HK-2 (cell line): Measurements from ENCODE around the gene TAS1R3.
A peak's percentile ranks its signal among the peaks of the same experiment; 100 is the strongest.

ENCODE experiments used
- DNase-seq: peaks from one replicate; pipeline ENCODE4 v3.0.0-alpha.2; 2018; ENCODE audit not compliant: unreplicated experiment

TAS1R3 gene

DNA sequence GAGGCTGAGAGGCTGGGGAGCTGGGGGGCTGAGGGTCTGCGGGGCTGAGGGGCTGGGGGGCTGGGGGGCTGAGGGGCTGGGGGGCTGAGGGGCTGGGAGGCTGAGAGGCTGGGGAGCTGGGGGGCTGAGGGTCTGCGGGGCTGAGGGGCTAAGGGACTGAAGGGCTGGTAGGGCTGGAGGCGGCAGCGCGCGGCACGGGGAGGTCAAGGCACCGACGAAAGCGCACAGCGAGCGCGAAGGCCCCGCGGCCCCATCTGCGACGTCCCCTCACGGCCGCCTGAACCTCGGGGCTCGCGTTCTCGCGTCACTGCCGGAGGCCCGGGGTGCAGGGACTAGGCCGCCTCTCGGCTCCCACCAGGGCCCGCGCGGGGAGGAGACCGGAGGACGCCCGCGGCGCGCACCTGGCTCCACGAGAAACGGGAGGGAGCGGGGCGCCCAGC, 7.0 kb upstream of the TAS1R3 start:
- DNase-seq = no peak

- DNase-seq = peak; percentile 97
Observed at GRCh38 chr1:1324524-1325287, 6.4 kb upstream of the TAS1R3 start, which contains the start of the genes CPTP and INTS11. TSS of gene CPTP (plus strand) at chr1:1324802. CDS start at chr1:1326911, 2,109 bp downstream. TSS of gene INTS11 (minus strand) at chr1:1324660. CDS start at chr1:1324608, 52 bp downstream.

DNA sequence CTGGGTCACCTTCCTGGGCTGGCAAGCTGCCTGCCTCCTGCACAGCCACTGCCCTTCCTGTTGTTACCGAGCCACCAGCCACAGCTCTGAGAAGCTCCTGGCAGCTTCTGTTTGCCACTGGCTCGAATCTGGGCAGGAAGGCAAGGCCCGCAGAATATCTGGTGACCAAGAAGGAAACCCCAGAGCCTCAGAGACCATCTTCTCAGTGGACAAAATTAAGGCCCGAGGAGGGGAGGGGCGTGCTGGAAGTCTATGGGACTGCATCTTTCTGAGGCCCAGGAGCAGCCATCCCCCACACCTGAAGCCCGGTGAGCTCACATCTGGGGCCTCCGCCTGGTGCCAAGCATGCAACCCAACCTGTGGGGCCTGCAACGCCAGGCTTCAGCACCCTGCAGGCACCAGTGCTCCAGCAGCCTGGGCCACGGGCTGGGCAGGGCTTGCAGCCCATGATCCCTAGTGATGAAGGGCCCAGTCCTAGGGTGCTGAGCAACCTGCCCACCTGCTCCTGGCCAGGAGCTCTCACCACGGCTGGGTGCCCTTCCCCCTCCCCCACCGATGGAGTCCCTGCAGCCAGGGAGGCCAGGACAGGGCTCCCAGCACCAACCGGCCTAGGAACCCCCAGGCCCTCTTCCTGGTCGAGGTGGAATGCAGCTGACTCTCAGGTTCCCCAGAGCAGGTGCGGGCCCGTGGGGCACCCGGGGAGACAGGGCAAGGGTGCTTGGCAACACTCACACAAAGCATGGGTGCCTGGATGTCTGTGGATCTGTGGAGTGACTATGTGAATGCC, 5.6 kb upstream of the TAS1R3 start:
- no peak for DNase-seq

DNA sequence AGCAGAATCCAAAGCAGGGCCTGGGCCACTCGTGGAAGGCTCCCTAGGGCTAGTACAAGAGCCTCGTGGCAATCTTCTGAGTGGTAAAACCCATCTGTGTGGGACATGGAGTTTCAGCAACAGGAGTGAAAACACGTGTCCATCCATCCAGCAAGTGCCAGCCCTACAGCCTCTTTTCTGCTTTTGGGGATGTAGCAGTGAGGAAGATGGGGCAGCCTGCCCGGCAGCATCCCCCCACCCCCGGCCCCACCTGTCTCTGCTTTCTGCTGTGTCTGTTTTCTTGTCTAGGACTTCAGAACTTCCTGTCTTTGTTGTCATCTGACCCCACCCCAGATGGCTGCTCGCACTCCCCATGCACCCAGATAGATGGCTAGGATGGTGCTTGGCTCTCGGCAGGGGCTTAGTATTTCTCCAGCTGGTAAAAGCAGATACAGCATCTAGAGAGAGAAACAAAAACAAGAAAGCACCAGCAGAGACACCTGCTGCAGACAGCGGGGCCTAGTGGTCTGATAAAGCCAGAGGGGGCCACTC, 4.9 kb upstream of the TAS1R3 start:
- DNase-seq = no peak

- DNase-seq = no peak
Observed at GRCh38 chr1:1327291-1327690, 3.8 kb upstream of the TAS1R3 start.

- no peak for DNase-seq
Observed at GRCh38 chr1:1328254-1328653, 2.8 kb upstream of the TAS1R3 start.

DNA sequence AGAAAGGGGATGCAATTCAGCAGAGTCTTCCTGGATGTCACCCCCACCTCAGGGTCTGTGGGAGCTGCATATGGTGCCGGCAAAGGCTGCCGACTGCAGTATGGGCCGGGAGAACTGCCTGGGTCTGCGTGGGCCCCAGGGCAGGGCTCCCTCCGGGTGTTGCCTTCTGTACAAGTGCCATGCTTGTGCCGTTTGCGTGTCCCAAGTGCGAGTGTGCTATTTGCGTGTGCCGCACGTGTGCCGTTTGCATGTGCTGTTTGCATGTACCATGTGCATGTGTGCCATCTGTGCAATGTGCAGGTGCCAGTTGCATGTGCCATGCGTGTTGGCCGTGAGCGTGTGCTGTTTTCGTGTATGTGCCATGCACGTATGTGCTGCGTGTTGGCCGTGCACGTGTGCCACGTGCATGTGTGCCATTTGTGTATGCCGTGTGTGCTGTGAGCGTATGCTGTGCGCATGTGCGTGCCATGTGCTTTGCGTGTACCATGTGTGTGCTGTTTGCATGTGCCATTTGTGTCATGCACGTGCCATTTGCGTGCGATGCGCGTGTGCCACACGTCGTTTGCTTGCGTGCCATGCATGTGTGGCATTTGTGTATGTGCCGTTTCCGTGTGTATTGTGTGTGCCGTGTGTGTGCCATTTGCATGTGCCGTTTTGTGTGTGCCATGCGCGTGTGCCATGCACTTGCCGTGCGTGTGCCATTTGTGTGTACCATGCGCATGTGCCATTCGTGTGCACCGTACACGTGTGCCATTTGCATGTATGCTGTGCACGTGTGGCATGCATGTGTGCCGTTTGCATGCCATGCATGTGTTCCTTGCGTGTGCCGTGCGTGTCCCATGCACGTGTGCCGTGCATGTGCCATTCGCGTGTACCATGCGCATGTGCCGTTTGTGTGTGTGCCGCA, 1.5 kb upstream of the TAS1R3 start:
- DNase-seq = no peak

- no peak for DNase-seq
Observed at GRCh38 chr1:1330366-1331067, 563 bp upstream of the TAS1R3 start.

DNA sequence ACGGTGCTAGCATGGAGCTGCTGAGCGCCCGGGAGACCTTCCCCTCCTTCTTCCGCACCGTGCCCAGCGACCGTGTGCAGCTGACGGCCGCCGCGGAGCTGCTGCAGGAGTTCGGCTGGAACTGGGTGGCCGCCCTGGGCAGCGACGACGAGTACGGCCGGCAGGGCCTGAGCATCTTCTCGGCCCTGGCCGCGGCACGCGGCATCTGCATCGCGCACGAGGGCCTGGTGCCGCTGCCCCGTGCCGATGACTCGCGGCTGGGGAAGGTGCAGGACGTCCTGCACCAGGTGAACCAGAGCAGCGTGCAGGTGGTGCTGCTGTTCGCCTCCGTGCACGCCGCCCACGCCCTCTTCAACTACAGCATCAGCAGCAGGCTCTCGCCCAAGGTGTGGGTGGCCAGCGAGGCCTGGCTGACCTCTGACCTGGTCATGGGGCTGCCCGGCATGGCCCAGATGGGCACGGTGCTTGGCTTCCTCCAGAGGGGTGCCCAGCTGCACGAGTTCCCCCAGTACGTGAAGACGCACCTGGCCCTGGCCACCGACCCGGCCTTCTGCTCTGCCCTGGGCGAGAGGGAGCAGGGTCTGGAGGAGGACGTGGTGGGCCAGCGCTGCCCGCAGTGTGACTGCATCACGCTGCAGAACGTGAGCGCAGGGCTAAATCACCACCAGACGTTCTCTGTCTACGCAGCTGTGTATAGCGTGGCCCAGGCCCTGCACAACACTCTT, 1.1 kb downstream of the TAS1R3 start:
- no peak for DNase-seq

DNA sequence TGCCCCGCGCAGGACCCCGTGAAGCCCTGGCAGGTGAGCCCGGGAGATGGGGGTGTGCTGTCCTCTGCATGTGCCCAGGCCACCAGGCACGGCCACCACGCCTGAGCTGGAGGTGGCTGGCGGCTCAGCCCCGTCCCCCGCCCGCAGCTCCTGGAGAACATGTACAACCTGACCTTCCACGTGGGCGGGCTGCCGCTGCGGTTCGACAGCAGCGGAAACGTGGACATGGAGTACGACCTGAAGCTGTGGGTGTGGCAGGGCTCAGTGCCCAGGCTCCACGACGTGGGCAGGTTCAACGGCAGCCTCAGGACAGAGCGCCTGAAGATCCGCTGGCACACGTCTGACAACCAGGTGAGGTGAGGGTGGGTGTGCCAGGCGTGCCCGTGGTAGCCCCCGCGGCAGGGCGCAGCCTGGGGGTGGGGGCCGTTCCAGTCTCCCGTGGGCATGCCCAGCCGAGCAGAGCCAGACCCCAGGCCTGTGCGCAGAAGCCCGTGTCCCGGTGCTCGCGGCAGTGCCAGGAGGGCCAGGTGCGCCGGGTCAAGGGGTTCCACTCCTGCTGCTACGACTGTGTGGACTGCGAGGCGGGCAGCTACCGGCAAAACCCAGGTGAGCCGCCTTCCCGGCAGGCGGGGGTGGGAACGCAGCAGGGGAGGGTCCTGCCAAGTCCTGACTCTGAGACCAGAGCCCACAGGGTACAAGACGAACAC, 1.8 kb downstream of the TAS1R3 start:
- DNase-seq = no peak

DNA sequence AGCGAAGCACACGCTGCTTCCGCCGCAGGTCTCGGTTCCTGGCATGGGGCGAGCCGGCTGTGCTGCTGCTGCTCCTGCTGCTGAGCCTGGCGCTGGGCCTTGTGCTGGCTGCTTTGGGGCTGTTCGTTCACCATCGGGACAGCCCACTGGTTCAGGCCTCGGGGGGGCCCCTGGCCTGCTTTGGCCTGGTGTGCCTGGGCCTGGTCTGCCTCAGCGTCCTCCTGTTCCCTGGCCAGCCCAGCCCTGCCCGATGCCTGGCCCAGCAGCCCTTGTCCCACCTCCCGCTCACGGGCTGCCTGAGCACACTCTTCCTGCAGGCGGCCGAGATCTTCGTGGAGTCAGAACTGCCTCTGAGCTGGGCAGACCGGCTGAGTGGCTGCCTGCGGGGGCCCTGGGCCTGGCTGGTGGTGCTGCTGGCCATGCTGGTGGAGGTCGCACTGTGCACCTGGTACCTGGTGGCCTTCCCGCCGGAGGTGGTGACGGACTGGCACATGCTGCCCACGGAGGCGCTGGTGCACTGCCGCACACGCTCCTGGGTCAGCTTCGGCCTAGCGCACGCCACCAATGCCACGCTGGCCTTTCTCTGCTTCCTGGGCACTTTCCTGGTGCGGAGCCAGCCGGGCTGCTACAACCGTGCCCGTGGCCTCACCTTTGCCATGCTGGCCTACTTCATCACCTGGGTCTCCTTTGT, 2.6 kb downstream of the TAS1R3 start:
- DNase-seq = no peak

DNA sequence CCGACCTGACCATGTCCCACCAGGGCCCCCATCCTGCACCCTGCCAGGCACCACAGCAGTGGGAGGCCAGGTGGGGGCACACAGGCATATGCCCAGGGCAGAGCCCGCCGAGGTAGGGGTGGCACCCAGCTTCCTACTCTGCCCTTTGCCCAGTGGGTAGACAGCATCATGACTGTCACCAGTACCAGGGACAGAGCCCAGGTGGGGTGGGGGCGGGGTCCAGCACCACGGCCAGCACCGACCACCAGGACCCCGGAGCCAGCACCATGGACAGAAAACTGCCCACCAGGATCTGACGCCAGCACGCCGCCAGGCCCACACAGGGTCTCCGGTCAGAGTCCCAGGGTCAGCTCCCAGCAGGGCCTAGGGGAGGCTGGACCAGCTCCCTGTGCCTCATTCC, 3.8 kb downstream of the TAS1R3 start:
- DNase-seq = no peak

- DNase-seq = no peak
Observed at GRCh38 chr1:1335283-1335682, 4.2 kb downstream of the TAS1R3 start.

- DNase-seq = no peak
Observed at GRCh38 chr1:1335792-1336248, 4.7 kb downstream of the TAS1R3 start.

DNA sequence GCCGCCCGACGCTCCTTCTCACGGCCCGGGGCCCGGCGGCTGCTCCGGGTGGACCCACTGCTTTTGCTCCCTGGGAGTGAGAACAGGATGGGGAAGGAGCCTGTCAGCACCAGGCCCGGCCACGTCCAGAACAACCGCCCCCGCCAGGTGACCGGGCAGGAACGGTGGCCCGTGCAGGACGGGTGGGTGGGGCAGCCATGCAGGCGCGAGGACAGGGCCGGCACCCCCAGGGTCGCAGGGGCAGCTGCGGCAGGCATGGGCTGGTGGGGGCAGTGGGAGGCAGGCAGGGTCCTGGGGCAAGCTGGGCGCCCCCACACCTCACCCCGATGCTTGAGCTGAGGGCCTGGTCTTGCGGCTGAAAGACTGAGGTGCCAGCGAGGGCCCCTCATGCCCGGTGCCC, 5.4 kb downstream of the TAS1R3 start:
- DNase-seq = no peak

DNA sequence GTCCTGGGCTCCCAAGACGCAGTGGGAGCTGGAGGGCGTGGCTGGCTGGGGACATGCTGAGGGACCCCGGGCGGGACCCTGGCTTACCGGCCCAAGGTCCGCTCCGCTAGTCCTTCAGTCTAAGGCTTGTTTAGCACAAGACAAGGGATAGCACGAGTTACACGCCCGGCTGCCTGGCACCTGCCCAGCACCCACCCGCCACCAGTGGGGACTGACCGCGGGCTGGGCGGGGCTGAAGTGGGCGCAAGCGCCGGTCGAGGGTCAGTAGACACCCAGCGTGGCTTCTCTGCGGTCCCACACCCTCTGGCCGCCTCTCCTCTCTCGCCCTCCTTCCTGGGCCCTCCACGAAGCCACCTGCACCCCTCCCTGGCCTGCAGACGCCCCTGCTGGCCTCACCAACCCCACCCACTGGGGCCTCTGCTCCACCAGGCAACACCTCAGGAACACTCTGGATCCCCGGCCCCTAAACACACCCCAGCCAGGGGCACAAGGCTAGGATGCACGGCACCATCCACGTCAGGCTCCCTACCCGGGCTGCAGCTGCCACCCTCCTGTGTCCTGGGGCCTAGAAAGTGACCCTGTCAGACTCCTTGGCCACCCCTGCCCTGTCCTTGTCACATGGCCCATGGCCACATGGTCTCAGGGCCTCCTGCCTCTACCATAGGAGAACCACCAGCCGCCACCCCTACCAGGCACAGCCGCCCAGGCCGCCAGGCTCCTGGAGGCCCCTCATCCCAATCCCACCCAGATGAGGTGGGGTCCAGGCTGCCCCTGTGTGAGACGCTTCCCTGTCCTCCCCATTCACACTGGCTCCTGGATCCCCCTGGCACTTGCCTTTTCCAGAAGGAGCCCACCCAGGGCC, 6.1 kb downstream of the TAS1R3 start:
- DNase-seq = no peak

DNA sequence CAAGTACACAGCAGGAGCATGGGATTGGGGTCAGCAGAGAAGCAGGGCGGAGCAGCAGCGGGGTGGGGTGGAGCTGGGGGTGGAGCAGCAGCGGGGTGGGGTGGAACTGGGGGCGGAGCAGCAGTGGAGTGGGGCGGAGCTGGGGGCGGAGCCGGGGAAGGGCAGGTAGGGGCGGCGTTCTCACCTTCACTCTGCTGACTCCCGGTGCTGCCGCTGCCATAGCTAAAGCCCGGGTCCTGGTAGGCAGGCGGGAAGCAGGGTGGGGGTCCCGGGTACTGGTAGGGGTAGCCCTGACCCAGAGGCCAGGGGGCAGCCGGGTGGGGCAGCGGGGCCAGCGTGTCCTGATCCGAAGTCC, 6.7 kb downstream of the TAS1R3 start:
- no peak for DNase-seq

DNA sequence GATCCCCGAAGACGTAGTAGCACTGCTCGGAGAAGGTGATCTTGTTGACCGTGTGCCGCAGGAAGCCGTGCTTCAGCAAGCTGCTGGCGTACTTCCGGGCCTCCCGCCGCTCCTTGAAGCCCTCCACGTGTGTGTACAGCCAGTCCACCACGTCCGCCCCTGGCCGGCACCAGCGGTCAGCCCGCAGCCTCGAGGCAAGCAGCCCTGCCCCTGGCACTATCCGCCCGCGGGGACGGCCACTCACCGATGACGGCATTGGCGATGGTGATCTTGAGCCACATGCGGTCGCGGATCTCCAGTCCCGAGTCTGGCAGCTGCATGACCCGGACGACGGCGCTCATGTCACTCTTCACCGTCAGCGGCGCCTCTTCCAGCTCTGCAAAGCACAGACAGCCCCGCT, 7.2 kb downstream of the TAS1R3 start:
- DNase-seq = no peak
